GM23248 (cell line): ENCODE measurements around the gene GHR.

Experiments
- EZH2 ChIP-seq: fragments of 200-600 bp; sonication (generic); IDR thresholded peaks from 2 replicates; pipeline ENCODE4 v1.6.1; 2018; ENCODE audit warnings: antibody characterized with exemption, mild to moderate bottlenecking; ENCODE audit not compliant: insufficient read depth, poor library complexity, severe bottlenecking
- EZH2phosphoT487 ChIP-seq: fragments of 200-600 bp; sonication (generic); IDR thresholded peaks from 2 replicates; pipeline ENCODE4 v1.6.1; 2018; ENCODE audit warnings: antibody characterized with exemption, moderate library complexity, mild to moderate bottlenecking, low read depth; ENCODE audit not compliant: insufficient read depth

DNA sequence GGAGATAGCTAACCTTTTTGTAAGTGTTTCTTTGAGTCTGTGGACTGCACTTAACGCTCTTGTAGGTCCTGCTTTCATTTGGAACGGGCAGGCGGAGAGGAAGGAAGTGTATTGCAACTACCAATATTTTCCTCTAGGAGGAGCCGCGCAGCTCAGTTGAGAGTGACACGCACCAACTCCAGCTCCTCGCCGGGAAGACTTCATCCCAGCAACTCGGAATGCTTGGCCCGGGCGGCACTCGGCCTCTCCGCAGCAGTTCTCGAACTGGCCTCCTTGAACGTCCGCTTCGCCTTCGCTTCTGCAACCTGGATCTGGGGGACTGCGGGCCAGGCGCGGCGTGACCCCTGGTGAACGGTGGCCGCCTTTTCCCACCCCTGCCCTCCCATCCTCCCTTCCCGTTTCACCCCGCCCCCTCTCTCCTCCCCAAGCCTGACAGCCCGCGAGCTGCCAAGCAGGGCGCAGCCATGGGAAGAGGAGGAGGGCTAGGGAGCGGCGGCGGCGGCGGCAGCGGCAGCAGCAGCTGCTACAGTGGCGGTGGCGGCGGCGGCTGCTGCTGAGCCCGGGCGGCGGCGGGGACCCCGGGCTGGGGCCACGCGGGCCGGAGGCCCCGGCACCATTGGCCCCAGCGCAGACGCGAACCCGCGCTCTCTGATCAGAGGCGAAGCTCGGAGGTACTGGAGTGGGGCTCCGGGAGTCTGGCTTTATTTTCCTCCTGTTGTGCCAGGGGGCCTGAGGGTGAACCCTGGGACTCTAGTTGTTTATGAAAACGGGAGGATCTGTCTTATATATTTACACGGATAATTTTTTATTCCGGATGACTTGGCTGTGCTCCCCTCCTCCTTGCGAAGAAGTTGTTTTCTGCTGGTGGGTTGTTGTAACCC lies at the start of gene GHR:
- TF ChIP-seq EZH2 = no peak
- no peak for TF ChIP-seq EZH2phosphoT487
